ENCODE measurements around the gene SPHKAP.
"Not testable (repeated sequence)": the region's sequence is repeated elsewhere in the genome, so short reads cannot be mapped to it uniquely, and the experiment has no call there.

SPHKAP gene

GRCh38 chr2:228102949-228103348, 78.5 kb downstream of the SPHKAP start:
- no peak for DNase-seq (ENCODE audit: extremely low read depth in 1 of 2, low read depth in 1 of 2)

GRCh38 chr2:228094377-228094921, 87.0 kb downstream of the SPHKAP start:
- no peak for DNase-seq (ENCODE audit: extremely low read depth in 1 of 2, low read depth in 1 of 2)

- no peak for DNase-seq (ENCODE audit: extremely low read depth in 1 of 2, low read depth in 1 of 2)
Measured at GRCh38 chr2:228092056-228092455, 89.4 kb downstream of the SPHKAP start.

- no peak for DNase-seq (ENCODE audit: extremely low read depth in 1 of 2, low read depth in 1 of 2)
Measured at GRCh38 chr2:228086561-228086960, 94.9 kb downstream of the SPHKAP start.

- no peak for DNase-seq (ENCODE audit: extremely low read depth in 1 of 2, low read depth in 1 of 2)
Measured at GRCh38 chr2:228084717-228085116, 96.8 kb downstream of the SPHKAP start.

- no peak for DNase-seq (ENCODE audit: extremely low read depth in 1 of 2, low read depth in 1 of 2)
Measured at GRCh38 chr2:228083131-228083530, 98.4 kb downstream of the SPHKAP start.

GRCh38 chr2:228082571-228082970, 98.9 kb downstream of the SPHKAP start:
- no peak for DNase-seq (ENCODE audit: extremely low read depth in 1 of 2, low read depth in 1 of 2)

- no peak for DNase-seq (ENCODE audit: extremely low read depth in 1 of 2, low read depth in 1 of 2)
Measured at GRCh38 chr2:228079194-228079593, 102.3 kb downstream of the SPHKAP start.

- not testable (repeated sequence) for DNase-seq (ENCODE audit: extremely low read depth in 1 of 2, low read depth in 1 of 2)
Measured at GRCh38 chr2:228076695-228077094, 104.8 kb downstream of the SPHKAP start.

- no peak for DNase-seq (ENCODE audit: extremely low read depth in 1 of 2, low read depth in 1 of 2)
Measured at GRCh38 chr2:228072669-228073068, 108.8 kb downstream of the SPHKAP start.

GRCh38 chr2:228067309-228067708, 114.2 kb downstream of the SPHKAP start:
- no peak for DNase-seq (ENCODE audit: extremely low read depth in 1 of 2, low read depth in 1 of 2)

GRCh38 chr2:228066126-228066798, 115.2 kb downstream of the SPHKAP start:
- no peak for DNase-seq (ENCODE audit: extremely low read depth in 1 of 2, low read depth in 1 of 2)

- no peak for DNase-seq (ENCODE audit: extremely low read depth in 1 of 2, low read depth in 1 of 2)
Measured at GRCh38 chr2:228065686-228066085, 115.8 kb downstream of the SPHKAP start.

- DNase-seq (ENCODE audit: extremely low read depth in 1 of 2, low read depth in 1 of 2) = no peak
Measured at GRCh38 chr2:228064796-228065315, 116.6 kb downstream of the SPHKAP start.

- DNase-seq (ENCODE audit: extremely low read depth in 1 of 2, low read depth in 1 of 2) = no peak
Measured at GRCh38 chr2:228064024-228064423, 117.5 kb downstream of the SPHKAP start.

- no peak for DNase-seq (ENCODE audit: extremely low read depth in 1 of 2, low read depth in 1 of 2)
Measured at GRCh38 chr2:228063558-228063957, 117.9 kb downstream of the SPHKAP start.

GRCh38 chr2:228059735-228060134, 121.8 kb downstream of the SPHKAP start:
- no peak for DNase-seq (ENCODE audit: extremely low read depth in 1 of 2, low read depth in 1 of 2)

GRCh38 chr2:228056293-228057097, 125.0 kb downstream of the SPHKAP start:
- DNase-seq (ENCODE audit: extremely low read depth in 1 of 2, low read depth in 1 of 2) = no peak

GRCh38 chr2:228048838-228049490, 132.5 kb downstream of the SPHKAP start:
- DNase-seq (ENCODE audit: extremely low read depth in 1 of 2, low read depth in 1 of 2) = no peak

- no peak for DNase-seq (ENCODE audit: extremely low read depth in 1 of 2, low read depth in 1 of 2)
Measured at GRCh38 chr2:228040995-228041394, 140.5 kb downstream of the SPHKAP start.
